Ishikawa (cell line): Measurements from ENCODE around the gene PRRC2B.

Experiments
- CEBPB ChIP-seq: IDR thresholded peaks from 2 replicates; pipeline ENCODE4 v1.6.1; 2012
- EP300 ChIP-seq: IDR thresholded peaks from 2 replicates; pipeline ENCODE4 v1.6.1; 2012; ENCODE audit warnings: borderline replicate concordance
- TAF1 ChIP-seq: IDR thresholded peaks from 2 replicates; pipeline ENCODE4 v1.6.1; 2012; ENCODE audit warnings: low read depth, mild to moderate bottlenecking
- YY1 ChIP-seq: IDR thresholded peaks from 2 replicates; pipeline ENCODE4 v1.6.1; 2012; ENCODE audit warnings: low read depth
- TF ChIP-seq, protein P1 (sequence below): IDR thresholded peaks from 2 replicates; pipeline ENCODE4 v1.6.1; 2012

DNA sequence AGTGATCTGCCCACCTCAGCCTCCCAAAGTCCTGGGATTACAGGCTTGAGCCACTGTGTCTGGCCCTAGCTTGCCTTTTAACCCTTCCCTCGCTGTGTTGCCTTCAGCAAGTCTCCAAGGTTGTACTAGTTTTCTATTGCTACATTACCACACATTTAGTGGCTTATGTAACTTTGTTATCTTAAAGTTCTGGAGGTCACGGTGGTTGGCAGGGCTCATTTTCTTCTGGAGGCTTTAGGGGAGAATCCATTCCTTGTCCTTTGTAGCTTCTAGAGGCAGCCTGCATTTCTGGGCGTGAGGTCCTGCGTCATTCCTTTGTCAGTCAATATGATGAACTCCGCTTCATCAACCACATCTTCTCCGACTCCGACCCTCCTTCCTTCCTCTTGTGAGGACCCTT lies 2.9 kb upstream of the PRRC2B start:
- TF ChIP-seq EP300 (no peak), CEBPB (no peak), TAF1 (no peak), YY1 (no peak)
- TF ChIP-seq, protein P1, sequence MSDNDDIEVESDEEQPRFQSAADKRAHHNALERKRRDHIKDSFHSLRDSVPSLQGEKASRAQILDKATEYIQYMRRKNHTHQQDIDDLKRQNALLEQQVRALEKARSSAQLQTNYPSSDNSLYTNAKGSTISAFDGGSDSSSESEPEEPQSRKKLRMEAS, result no peak
